Osteoblast (primary cell): ENCODE measurements around the gene ZMYM2. TPM values are rescaled to one million over a fixed set of nuclear protein-coding genes. Genes with fewer than 3 reads are reported as not detected.

Source experiments
- DNase-seq: peaks from one replicate; pipeline ENCODE4 v3.0.0; 2011; ENCODE audit warnings: low spot score, mixed read lengths; ENCODE audit not compliant: insufficient read length; ENCODE audit errors: missing footprints
- H2AFZ ChIP-seq: 2 replicates; pipeline ENCODE4 v1.6.0; 2011; ENCODE audit warnings: mild to moderate bottlenecking, low read length
- H3K27ac ChIP-seq: 2 replicates; pipeline ENCODE4 v1.5.1; 2011; ENCODE audit warnings: mild to moderate bottlenecking, low read depth, low read length, moderate library complexity
- H3K27me3 ChIP-seq: 2 replicates; pipeline ENCODE4 v1.6.0; 2012; ENCODE audit warnings: mild to moderate bottlenecking, control low read depth, inconsistent platforms, low read length, moderate library complexity; ENCODE audit not compliant: insufficient read depth
- H3K36me3 ChIP-seq: 2 replicates; pipeline ENCODE4 v1.5.1; 2011; ENCODE audit warnings: mild to moderate bottlenecking, low read length, control low read depth, moderate library complexity; ENCODE audit not compliant: insufficient read depth
- H3K4me1 ChIP-seq: 2 replicates; pipeline ENCODE4 v1.5.1; 2011; ENCODE audit warnings: mild to moderate bottlenecking, low read length, control low read depth, moderate library complexity; ENCODE audit not compliant: insufficient read depth
- H3K4me2 ChIP-seq: 2 replicates; pipeline ENCODE4 v1.6.0; 2011; ENCODE audit warnings: mild to moderate bottlenecking, low read length; ENCODE audit not compliant: insufficient read depth
- H3K4me3 ChIP-seq: fragments of 200-600 bp; sonication (generic); 3 replicates; pipeline ENCODE4 v1.5.1; 2012; ENCODE audit warnings: mild to moderate bottlenecking, low read length, inconsistent platforms; ENCODE audit not compliant: insufficient read depth
- H3K79me2 ChIP-seq: 2 replicates; pipeline ENCODE4 v1.6.0; 2012; ENCODE audit warnings: mild to moderate bottlenecking, low read length, control low read depth, inconsistent platforms; ENCODE audit not compliant: insufficient read depth
- H3K9me3 ChIP-seq: 2 replicates; pipeline ENCODE4 v1.5.1; 2011; ENCODE audit warnings: low read depth, low read length, control low read depth
- H4K20me1 ChIP-seq: 2 replicates; pipeline ENCODE4 v1.6.0; 2012; ENCODE audit warnings: mild to moderate bottlenecking, low read length, control low read depth; ENCODE audit not compliant: insufficient read depth
- total RNA-seq: library from RNA; depleted of rRNA; stranded (reverse); fragments of >200 nt; gene quantifications from 2 replicates; pipeline ENCODE4 v1.2.3, GENCODE V29; 2012
- TF ChIP-seq, protein P1 (sequence below): IDR thresholded peaks from 2 replicates; pipeline ENCODE4 v1.5.1; 2011; ENCODE audit warnings: mild to moderate bottlenecking, low read depth, low read length, moderate library complexity; ENCODE audit errors: extremely low read depth

ZMYM2 gene
- total RNA-seq, 1 donor: 65.5 TPM

DNA sequence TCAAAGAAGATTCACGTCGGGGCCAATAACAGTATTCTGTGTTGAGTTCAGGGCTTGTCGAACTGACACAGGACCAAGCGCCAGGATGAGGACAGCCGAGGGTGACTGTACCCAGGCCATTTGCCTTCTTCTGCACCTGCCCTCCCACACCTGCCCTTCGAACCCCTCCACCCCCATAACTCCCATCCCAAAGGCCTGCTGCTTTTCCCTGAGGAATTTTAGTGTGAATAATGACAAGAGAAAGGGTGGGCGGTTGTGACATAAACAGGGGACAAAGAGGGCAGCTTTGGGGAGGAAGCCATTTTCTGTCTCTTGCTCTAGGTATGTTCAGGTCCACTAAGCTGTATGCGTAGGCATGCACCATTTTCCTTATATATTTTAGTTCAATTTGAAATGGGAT lies 176.2 kb downstream of the ZMYM2 start:
- no peaks in the 10 kb centered on the region for H3K36me3 ChIP-seq
- TF ChIP-seq, protein P1, sequence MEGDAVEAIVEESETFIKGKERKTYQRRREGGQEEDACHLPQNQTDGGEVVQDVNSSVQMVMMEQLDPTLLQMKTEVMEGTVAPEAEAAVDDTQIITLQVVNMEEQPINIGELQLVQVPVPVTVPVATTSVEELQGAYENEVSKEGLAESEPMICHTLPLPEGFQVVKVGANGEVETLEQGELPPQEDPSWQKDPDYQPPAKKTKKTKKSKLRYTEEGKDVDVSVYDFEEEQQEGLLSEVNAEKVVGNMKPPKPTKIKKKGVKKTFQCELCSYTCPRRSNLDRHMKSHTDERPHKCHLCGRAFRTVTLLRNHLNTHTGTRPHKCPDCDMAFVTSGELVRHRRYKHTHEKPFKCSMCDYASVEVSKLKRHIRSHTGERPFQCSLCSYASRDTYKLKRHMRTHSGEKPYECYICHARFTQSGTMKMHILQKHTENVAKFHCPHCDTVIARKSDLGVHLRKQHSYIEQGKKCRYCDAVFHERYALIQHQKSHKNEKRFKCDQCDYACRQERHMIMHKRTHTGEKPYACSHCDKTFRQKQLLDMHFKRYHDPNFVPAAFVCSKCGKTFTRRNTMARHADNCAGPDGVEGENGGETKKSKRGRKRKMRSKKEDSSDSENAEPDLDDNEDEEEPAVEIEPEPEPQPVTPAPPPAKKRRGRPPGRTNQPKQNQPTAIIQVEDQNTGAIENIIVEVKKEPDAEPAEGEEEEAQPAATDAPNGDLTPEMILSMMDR: no peak
- no peak overlapping the region for H3K4me3 ChIP-seq
- DNase-seq: no peak
- H3K79me2 ChIP-seq: no peaks in the 10 kb centered on the region
- peaks cover 41% of the 10 kb centered on the region for H3K27me3 ChIP-seq
- no peak overlapping the region for H2AFZ ChIP-seq
- H3K4me1 ChIP-seq: no peaks in the 10 kb centered on the region
- H3K27ac ChIP-seq: no peak overlapping the region
- no peak overlapping the region for H3K4me2 ChIP-seq
- no peaks in the 10 kb centered on the region for H4K20me1 ChIP-seq
- no peaks in the 10 kb centered on the region for H3K9me3 ChIP-seq

DNA sequence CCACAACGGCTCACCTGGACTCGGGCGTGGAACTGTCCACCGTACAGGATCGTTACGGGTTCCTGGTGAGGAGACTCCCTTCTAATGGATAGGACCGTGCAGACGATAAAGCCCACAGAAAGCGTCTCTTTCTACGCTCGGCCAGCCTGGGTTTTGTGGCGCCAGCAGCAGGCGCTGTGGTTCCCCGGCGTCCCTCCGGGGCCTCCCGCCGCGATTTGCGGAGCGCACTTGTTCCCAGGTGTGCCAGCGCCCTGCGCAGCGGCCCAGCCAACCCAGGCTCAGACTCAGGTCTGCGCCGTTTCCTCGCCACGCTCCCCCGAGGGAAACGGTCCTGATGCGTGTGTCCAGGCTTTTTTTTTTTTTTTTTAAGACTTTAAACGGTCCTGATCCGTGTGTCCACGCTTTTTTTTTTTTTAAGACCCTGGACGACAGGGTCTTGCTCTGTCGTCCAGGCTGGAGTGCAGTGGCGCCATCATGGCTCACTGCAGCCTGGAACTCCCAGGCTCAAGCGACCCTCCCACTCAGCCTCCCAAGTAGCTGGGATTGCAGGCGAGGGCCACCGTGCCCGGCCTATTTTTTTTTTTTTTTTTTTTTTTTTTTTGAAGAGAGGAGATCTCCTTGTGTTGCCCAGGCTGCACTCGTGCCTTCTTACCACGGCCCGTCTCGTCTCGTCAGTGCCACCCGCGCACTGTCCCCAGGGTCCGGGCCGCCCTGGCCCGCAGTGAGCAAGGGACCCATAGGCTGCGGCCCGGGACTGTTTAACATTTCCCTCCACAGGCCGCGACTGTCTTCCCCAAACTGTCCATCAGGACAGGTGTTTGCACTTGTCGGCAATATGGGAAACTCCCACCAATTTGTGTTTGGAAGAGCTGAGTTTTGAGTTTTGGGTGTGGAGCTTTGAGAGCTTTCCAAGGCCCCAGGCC lies 178.5 kb downstream of the ZMYM2 start:
- Histone ChIP-seq H3K36me3 (no peaks in the 10 kb centered on the region), H3K79me2 (no peaks in the 10 kb centered on the region), H4K20me1 (no peaks in the 10 kb centered on the region), H3K4me2 (peak overlapping the region; percentile 66), H3K27me3 (peaks cover 59% of the 10 kb centered on the region), H2AFZ (peak overlapping the region; percentile 72), H3K9me3 (no peaks in the 10 kb centered on the region), H3K4me3 (peak overlapping the region; percentile 35), H3K27ac (no peak overlapping the region), H3K4me1 (no peaks in the 10 kb centered on the region)
- no peak for DNase-seq
- TF ChIP-seq, protein P1: peak; percentile 27

DNA sequence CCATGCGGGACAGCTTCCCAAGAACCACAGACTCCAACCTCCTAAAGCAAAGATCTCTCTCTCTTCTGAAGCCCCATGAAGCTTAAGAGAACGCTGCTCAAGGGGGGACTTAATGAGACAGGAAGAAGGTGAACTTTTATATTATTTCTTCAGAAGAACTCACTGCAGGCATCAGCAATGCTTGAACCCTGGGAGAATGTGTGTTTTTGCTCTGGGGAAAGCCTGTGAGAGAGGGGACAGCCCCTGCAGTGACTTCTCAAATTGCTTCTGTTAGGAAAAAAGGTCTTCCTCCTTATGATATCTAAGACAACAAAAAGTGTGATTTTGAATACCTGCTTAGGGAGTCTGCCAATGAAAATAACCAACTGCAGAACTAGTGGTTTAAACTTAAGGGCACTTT lies 179.3 kb downstream of the ZMYM2 start:
- TF ChIP-seq, protein P1: no peak
- Histone ChIP-seq H3K27me3 (peaks cover 62% of the 10 kb centered on the region), H3K9me3 (no peaks in the 10 kb centered on the region), H3K4me1 (no peaks in the 10 kb centered on the region), H4K20me1 (no peaks in the 10 kb centered on the region), H2AFZ (no peak overlapping the region), H3K36me3 (no peaks in the 10 kb centered on the region), H3K79me2 (no peaks in the 10 kb centered on the region), H3K4me2 (no peak overlapping the region), H3K4me3 (no peak overlapping the region), H3K27ac (no peak overlapping the region)
- no peak for DNase-seq

DNA sequence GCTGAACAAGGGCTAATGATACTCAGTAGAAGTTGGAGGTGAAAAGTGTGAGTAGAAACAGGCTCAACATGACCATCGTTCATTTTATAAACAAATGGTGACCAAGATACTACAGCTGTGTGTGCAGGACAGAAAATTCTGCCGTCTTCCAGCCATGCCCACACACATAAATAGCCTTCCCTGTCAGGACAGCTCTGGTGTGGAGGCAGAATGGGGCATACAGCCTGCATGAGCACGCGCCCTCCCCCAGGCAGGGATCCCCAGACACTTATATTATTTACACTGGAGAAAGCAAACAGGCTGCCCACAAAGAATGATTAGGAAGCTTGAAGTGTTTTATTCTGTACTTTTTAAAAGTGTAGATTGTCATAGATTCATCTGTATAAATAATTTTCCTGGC lies 182.0 kb downstream of the ZMYM2 start:
- H3K27ac ChIP-seq: no peak overlapping the region
- TF ChIP-seq, protein P1: no peak
- H3K4me3 ChIP-seq: no peak overlapping the region
- H3K27me3 ChIP-seq: peaks cover 78% of the 10 kb centered on the region
- H3K79me2 ChIP-seq: no peaks in the 10 kb centered on the region
- no peaks in the 10 kb centered on the region for H3K9me3 ChIP-seq
- H3K4me1 ChIP-seq: no peaks in the 10 kb centered on the region
- no peak for DNase-seq
- H4K20me1 ChIP-seq: no peaks in the 10 kb centered on the region
- no peaks in the 10 kb centered on the region for H3K36me3 ChIP-seq
- no peak overlapping the region for H3K4me2 ChIP-seq
- no peak overlapping the region for H2AFZ ChIP-seq
